ENCODE data around the gene CADPS.

The CADPS gene

GRCh38 chr3:62372621-62373041 is 502.6 kb downstream of the CADPS start:
- DNase-seq (ENCODE audit: low read depth): no peak

- no peak for DNase-seq (ENCODE audit: low read depth)
Observed at GRCh38 chr3:62371720-62372591, 503.3 kb downstream of the CADPS start.

- DNase-seq (ENCODE audit: low read depth): no peak
Observed at GRCh38 chr3:62370858-62371719, 504.1 kb downstream of the CADPS start.

- DNase-seq (ENCODE audit: low read depth): no peak
Observed at GRCh38 chr3:62370112-62370857, 504.9 kb downstream of the CADPS start.

GRCh38 chr3:62369476-62369743 is 505.8 kb downstream of the CADPS start:
- no peak for DNase-seq (ENCODE audit: low read depth)

GRCh38 chr3:62368705-62369475 is 506.3 kb downstream of the CADPS start:
- DNase-seq (ENCODE audit: low read depth): no peak

- no peak for DNase-seq (ENCODE audit: low read depth)
Observed at GRCh38 chr3:62368290-62368704, 506.9 kb downstream of the CADPS start.

GRCh38 chr3:62367763-62368195 is 507.4 kb downstream of the CADPS start:
- no peak for DNase-seq (ENCODE audit: low read depth)

- DNase-seq (ENCODE audit: low read depth): no peak
Observed at GRCh38 chr3:62366126-62366484, 509.1 kb downstream of the CADPS start.

- no peak for DNase-seq (ENCODE audit: low read depth)
Observed at GRCh38 chr3:62365391-62366125, 509.7 kb downstream of the CADPS start.

GRCh38 chr3:62364191-62364590 is 511.0 kb downstream of the CADPS start:
- no peak for DNase-seq (ENCODE audit: low read depth)

- DNase-seq (ENCODE audit: low read depth): no peak
Observed at GRCh38 chr3:62363275-62363674, 511.9 kb downstream of the CADPS start.

- no peak for DNase-seq (ENCODE audit: low read depth)
Observed at GRCh38 chr3:62361824-62362223, 513.4 kb downstream of the CADPS start.

GRCh38 chr3:62361261-62361660 is 514.0 kb downstream of the CADPS start:
- DNase-seq (ENCODE audit: low read depth): no peak

GRCh38 chr3:62359531-62359930 is 515.7 kb downstream of the CADPS start:
- DNase-seq (ENCODE audit: low read depth): no peak

- no peak for DNase-seq (ENCODE audit: low read depth)
Observed at GRCh38 chr3:62356356-62356755, 518.9 kb downstream of the CADPS start.

- no peak for DNase-seq (ENCODE audit: low read depth)
Observed at GRCh38 chr3:62355703-62356102, 519.5 kb downstream of the CADPS start.
